Adrenal gland (tissue), 5 donors: Measurements from ENCODE around the gene LRRC8C.

Experiments used
- POLR2A ChIP-seq, 2 donors: fragments of 450-650 bp; IDR thresholded peaks; one replicate each; pipeline ENCODE4 v1.6.1; 2017; ENCODE audit warnings: antibody characterized with exemption in 2 of 2, mild to moderate bottlenecking in 2 of 2, moderate library complexity in 1 of 2
- TF ChIP-seq, protein P1 (sequence below), 6 experiments: fragments of 450-650 bp in 4 of 6; fragments of 200-600 bp in 2 of 6; sonication (generic) in 1 of 6; IDR thresholded peaks; 1 replicate in 5 of 6; 2 replicates in 1 of 6; pipeline versions ENCODE4 v1.5.1 to v1.8.0; 2016 to 2021; ENCODE audit warnings: antibody characterized with exemption in 6 of 6, mild to moderate bottlenecking in 2 of 6, moderate library complexity in 1 of 6
- donor health status: DM: no; HTN: no; CAD: no.

DNA sequence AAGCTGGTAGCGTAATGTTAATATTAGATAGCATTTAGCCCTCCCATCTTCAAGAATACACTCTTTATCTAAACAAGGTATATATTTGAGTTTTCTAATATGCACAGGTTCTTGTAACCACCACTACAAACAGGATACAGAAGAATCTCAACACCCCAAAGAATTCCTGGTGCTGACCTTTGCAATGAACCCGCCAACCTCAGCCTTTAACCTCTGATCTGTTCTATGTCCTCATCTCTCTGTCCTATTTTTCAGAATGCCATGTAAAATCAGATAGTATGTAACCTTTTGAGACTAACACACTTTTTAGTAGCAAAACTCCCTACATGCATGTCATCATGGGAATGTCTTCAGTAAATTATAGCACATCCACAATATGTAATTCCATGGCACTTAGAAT is 71.1 kb downstream of the LRRC8C start:
- TF ChIP-seq, protein P1, sequence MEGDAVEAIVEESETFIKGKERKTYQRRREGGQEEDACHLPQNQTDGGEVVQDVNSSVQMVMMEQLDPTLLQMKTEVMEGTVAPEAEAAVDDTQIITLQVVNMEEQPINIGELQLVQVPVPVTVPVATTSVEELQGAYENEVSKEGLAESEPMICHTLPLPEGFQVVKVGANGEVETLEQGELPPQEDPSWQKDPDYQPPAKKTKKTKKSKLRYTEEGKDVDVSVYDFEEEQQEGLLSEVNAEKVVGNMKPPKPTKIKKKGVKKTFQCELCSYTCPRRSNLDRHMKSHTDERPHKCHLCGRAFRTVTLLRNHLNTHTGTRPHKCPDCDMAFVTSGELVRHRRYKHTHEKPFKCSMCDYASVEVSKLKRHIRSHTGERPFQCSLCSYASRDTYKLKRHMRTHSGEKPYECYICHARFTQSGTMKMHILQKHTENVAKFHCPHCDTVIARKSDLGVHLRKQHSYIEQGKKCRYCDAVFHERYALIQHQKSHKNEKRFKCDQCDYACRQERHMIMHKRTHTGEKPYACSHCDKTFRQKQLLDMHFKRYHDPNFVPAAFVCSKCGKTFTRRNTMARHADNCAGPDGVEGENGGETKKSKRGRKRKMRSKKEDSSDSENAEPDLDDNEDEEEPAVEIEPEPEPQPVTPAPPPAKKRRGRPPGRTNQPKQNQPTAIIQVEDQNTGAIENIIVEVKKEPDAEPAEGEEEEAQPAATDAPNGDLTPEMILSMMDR (IDR thresholded peaks at IDR 0.05): no peak
- TF ChIP-seq POLR2A (IDR thresholded peaks at IDR 0.05): no peak
